NCI-H2107 treated with DMSO at 0.1 percent for 48 hours (cell line): Measurements from ENCODE around the gene UFSP1.
A peak's percentile ranks its signal among the peaks of the same experiment; 100 is the strongest.
"Not testable (repeated sequence)": the region's sequence is repeated elsewhere in the genome, so short reads cannot be mapped to it uniquely, and the experiment has no call there.

Experiments used
- DNase-seq: peaks from one replicate; lab custom pipeline; 2025; ENCODE audit not compliant: unreplicated experiment; lab: John Stamatoyannopoulos, UW

Gene UFSP1

DNA sequence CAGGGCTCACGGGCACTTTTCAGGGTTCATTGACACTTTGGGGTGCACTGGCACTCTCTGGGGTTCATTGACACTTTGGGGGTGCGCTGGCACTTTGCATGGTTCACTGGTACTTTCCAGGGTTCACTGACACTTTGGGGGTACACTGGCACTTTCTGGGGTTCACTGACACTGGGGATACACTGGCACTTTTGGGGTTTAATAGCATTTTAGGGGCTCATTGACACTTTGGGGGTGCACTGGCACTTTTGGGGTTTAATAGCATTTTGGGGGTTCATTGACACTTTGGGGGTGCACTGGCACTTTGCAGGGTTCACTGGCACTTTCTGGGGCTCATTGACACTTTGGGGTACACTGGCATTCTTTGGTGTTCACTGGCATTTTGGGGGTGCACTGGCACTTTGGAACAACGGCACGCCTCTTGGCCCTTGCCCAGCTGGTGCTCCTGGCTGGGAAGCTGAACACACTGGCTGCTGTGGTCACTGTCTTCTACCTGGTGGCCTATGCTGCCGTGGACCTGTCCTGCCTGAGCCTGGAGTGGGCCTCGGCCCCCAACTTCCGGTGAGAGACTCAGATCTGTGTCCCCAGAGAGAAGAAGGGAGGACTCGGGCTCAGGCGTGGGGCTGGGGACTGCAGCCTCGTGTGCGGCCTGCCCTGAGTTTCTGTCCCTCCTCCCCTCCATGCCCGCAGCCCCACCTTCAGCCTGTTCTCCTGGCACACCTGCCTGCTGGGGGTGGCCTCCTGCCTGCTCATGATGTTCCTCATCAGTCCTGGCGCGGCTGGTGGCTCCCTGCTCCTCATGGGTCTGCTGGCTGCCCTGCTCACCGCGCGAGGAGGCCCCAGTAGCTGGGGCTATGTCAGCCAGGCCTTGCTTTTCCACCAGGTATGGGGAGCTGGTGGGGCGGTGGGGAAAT lies 28.6 kb downstream of the UFSP1 start:
- no peak for DNase-seq

DNA sequence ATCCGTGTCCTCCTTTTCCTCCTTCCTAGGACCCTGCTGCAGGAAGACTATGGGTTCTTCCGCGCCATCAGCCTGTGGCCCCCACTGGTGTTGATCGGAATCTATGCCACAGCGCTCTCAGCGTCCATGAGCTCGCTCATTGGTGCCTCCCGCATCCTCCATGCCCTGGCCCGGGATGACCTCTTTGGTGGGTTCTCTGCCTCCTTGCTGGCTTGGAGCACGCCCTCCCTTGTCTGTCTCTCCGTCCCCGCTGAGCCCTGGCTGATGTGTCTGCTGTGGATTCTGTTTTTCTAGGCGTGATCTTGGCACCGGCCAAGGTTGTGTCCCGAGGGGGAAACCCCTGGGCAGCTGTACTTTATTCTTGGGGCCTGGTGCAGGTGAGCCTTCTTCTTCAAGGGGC lies 29.7 kb downstream of the UFSP1 start:
- no peak for DNase-seq

DNA sequence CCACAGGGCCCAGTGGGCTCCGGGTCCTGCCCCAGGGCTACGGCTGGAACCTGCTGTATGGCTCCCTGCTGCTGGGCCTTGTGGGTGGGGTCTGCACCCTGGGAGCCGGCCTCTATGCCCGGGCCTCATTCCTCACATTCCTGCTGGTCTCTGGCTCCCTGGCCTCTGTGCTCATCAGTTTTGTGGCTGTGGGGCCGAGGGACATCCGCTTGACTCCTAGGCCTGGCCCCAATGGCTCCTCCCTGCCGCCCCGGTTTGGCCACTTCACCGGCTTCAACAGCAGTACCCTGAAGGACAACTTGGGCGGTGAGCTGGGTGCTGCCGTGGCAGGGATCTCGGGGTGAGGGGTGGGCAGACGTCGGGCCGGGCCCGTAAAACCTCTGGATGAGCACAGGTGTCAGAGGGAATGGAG lies 32.6 kb downstream of the UFSP1 start:
- no peak for DNase-seq

DNA sequence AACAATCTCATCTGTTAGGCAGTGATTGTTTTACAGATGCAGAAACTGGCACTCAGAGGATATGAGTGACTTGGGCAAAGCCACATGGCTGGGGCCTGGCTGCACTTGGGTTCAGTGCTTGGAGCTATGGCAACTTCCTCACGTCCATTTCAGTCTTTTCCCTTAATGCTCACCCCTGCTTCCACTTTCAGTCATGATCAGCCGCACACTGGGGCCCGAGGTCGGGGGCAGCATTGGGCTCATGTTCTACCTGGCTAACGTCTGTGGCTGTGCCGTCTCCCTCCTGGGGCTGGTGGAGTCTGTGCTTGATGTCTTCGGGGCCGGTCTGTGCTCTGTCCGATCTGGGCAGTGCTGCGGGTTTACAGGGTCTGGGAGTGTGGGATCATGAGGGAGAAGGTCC lies 34.0 kb downstream of the UFSP1 start:
- no peak for DNase-seq

DNA sequence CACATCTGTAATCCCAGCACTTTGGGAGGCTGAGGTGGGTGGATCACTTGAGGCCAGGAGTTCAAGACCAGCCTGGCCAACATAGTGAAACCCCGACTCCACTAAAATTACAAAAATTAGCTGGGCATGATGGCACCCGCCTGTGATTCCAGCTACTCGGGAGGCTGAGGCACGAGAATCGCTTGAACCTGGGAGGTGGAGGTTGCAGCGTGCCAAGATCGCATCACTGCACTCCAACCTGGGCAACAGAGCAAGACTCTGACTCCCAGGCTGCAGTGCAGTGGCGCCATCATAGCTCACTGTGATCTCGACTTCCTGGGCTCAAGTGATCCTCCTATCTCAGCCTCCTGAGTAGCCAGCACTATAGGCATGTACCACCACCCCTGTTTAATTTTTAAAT lies 34.6 kb downstream of the UFSP1 start:
- DNase-seq: not testable (repeated sequence)

DNA sequence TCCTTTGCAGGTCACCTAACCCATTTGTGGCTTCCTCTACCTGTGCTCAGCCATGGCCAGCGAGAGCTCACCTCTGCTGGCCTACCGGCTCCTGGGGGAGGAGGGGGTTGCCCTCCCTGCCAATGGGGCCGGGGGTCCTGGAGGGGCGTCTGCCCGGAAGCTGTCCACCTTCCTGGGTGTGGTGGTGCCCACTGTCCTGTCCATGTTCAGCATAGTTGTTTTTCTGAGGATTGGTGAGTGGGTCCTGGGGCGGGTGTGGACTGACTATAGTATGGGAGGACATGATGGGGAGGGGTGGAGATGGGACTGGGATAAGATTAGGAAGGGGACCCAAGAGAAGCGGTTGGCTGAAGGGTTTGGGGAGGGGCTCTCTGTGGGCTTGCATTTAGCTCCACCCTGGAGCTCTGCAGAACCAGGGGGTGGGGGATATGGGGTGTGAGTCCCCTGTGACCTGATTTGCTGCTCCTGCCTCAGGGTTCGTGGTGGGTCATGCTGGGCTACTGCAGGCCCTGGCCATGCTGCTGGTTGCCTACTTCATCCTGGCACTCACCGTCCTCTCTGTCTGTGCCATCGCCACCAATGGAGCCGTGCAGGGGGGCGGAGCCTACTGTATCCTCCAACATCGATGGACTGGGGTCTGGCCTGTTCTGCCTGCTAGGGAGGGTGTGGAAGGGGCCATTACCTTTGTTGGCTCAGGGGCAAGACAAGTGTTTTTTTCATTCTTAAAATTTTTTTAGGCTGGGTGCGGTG lies 35.2 kb downstream of the UFSP1 start:
- no peak for DNase-seq

DNA sequence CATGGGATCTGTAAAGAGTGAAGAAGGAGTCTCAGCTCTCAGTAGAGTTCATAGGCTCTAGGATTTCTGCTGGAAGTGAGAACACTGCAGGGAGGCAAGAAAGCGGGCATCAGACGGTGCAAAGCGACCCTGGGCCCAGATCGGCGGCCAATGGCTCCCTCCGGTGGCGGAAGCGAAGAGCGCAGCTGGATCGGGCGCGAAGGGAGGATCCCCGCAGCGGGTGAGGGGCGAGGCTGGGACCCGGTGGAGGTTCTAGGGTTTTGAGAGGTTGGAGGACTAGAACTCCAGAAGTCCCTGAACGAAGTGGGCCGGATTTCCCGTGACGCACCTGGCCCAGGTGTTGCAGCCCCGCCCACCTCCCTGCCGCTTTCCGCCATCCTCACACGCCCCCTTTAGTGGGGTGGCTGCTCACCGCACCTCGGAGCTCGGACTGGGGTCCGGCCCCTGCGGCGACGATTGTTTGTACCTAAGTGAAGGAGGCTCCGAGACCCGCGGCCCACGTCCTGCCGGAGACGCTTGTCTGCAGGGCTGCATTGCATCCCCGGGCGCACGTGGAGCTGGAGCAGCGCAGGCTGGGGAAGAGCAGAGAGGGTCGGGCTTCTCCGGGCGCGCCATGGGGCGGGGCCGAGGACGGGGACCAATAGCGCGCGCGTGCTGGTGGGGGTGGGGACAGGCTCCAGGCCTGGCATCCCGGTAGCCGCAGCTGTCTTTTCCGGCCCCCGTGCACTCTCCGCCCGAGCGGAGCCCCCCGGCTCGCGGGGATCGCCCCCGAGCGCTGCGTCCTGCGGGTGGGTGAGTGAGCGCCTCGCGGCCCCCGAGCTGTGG lies 37.3 kb downstream of the UFSP1 start, which contains the start of gene SLC12A9:
Gene SLC12A9, plus strand, starts transcription at position 666 of the 825 bp plus-strand sequence. CDS start 1,485 bp downstream, outside the sequence.
- peak; percentile 64 for DNase-seq

DNA sequence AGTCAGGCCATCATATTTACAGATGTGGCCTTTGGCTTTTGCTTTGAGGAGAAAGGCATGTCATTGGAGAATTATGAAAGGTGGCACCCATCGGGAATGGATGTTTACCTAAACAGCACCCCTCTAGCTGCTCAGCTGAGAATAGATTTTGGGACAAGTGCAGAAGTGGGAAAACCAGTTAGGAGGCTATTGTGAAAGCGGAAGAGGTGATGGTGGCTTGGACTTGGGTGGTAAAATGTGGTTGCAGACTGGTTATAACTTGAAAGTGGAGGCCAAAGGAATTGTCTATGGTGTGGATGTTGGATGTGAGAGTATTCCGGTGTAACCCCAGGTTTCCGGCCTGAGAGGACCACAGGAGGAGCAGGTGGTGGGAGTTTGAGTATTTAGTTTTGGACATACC lies 42.2 kb downstream of the UFSP1 start:
- no peak for DNase-seq

DNA sequence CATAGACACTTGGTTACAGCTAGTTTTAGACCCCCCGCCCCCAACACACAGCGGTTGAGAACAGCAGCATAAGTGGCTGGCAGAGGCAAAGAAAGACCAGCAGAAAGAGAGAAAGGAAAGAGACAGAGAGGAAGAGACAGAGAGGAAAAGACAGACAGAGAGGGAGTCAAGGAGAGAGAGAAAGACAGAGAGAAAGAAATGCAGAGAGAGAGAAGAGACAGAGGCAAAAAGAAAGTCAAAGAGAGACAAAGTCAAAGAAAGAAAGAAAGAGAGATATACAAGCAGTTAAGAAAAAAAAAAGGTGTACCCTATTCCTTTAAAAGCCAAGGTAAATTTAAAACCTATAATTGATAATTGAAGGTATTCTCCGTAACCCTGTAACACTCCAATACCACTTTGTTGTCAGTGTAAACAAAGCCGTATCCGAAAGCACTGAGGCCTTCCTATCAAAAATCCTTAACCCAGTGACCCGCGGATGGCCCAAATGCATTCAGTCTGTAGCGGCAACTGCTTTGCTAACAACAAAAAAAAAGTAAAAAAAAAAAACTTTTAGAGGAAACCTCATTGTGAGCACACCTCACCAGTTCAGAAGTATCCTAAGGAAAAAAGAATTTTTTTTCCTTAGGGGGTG lies 48.9 kb downstream of the UFSP1 start:
- no peak for DNase-seq

DNA sequence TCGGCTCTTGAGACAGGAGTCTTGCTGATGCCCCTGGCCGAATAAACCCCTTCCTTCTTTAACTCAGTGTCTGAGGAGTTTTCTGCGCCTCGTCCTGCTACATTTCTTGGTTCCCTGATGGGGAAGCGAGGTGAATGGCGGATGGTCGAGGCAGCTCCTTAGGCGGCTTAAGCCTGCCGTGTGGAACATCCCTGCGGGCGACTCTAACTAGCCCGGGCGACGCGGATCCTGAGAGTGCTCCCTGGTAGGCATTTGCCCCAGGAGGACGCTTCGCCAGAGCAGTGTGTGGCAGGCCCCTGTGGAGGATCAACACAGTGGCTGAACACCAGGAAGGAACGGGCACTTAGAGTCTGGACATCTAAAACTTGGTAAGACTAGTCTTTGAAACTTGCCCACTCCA lies 50.2 kb downstream of the UFSP1 start:
- DNase-seq: no peak
